ENCODE measurements around the gene NUAK2.

- TF ChIP-seq, protein P1, sequence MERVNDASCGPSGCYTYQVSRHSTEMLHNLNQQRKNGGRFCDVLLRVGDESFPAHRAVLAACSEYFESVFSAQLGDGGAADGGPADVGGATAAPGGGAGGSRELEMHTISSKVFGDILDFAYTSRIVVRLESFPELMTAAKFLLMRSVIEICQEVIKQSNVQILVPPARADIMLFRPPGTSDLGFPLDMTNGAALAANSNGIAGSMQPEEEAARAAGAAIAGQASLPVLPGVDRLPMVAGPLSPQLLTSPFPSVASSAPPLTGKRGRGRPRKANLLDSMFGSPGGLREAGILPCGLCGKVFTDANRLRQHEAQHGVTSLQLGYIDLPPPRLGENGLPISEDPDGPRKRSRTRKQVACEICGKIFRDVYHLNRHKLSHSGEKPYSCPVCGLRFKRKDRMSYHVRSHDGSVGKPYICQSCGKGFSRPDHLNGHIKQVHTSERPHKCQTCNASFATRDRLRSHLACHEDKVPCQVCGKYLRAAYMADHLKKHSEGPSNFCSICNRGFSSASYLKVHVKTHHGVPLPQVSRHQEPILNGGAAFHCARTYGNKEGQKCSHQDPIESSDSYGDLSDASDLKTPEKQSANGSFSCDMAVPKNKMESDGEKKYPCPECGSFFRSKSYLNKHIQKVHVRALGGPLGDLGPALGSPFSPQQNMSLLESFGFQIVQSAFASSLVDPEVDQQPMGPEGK (CRISPR knock-in tag; IDR thresholded peaks at IDR 0.05; ENCODE audit: borderline replicate concordance), result no peak
- TF ChIP-seq OSR1 (CRISPR knock-in tag; IDR thresholded peaks at IDR 0.05) (no peak), ZFP3 (CRISPR knock-in tag; IDR thresholded peaks at IDR 0.05) (no peak), ARNTL (CRISPR knock-in tag; IDR thresholded peaks at IDR 0.05; ENCODE audit: borderline replicate concordance, low read depth) (no peak), TOX (CRISPR knock-in tag; IDR thresholded peaks at IDR 0.05; ENCODE audit: borderline replicate concordance) (no peak), TCF4 (CRISPR knock-in tag; IDR thresholded peaks at IDR 0.05; ENCODE audit: borderline replicate concordance) (no peak), CSDC2 (CRISPR knock-in tag; IDR thresholded peaks at IDR 0.05) (no peak)
These were observed 3.9 kb upstream of the NUAK2 start for GRCh38 chr1:205325334-205325884.

All from SK-N-SH treated with all-trans-retinoic acid at 6 μM for 48 hours (cell line).